ENCODE measurements around the gene OR1C1. TPM values are rescaled to one million over a fixed set of nuclear protein-coding genes. Genes with fewer than 3 reads are reported as not detected.
"Not testable (repeated sequence)": the region's sequence is repeated elsewhere in the genome, so short reads cannot be mapped to it uniquely, and the experiment has no call there.

Gene OR1C1
- total RNA-seq, 1 experiment from 2014 or later, result not detected

DNA sequence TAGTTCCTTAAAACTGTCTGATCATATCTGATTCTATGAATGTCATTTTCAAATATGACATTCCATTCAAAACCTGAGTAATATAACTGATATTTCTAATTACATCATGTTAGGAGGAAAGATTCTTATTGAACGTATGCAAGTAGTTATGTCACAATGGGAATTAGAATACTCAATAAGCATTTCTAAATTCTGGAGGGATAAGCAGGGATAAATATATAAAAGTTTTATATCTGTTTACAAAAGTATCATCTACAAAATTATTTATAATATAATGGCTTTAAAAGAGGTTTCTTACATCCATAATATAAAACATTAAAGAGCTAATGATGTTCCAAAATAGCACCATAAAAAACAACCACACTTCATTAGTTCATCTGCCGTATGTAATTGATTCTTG, 12.3 kb downstream of the OR1C1 start, which contains the start of gene OR14A2:
OR14A2 (minus strand) TSS at position 101 of the 400 bp plus-strand sequence.
- DNase-seq, result no peak
- no peaks in the 10 kb centered on the region for H3K36me3 Mint-ChIP-seq (ENCODE audit: insufficient read depth, unreplicated experiment)
- no peak within 1 kb of the TSS for H3K27ac Mint-ChIP-seq (ENCODE audit: unreplicated experiment)
- H3K9me3 Mint-ChIP-seq (ENCODE audit: low read depth, unreplicated experiment), result peaks cover 8% of the 10 kb centered on the region
- H3K4me3 Mint-ChIP-seq (ENCODE audit: low read depth, unreplicated experiment), result no peak within 1 kb of the TSS
- BruUV-seq (replicated peaks), result no TSS peak
- intact Hi-C loops (cut with micrococcal nuclease; ENCODE audit: unreplicated experiment), result no loop called here
- no peaks in the 10 kb centered on the region for H3K27me3 Mint-ChIP-seq (ENCODE audit: unreplicated experiment)
- TF ChIP-seq, protein P1, sequence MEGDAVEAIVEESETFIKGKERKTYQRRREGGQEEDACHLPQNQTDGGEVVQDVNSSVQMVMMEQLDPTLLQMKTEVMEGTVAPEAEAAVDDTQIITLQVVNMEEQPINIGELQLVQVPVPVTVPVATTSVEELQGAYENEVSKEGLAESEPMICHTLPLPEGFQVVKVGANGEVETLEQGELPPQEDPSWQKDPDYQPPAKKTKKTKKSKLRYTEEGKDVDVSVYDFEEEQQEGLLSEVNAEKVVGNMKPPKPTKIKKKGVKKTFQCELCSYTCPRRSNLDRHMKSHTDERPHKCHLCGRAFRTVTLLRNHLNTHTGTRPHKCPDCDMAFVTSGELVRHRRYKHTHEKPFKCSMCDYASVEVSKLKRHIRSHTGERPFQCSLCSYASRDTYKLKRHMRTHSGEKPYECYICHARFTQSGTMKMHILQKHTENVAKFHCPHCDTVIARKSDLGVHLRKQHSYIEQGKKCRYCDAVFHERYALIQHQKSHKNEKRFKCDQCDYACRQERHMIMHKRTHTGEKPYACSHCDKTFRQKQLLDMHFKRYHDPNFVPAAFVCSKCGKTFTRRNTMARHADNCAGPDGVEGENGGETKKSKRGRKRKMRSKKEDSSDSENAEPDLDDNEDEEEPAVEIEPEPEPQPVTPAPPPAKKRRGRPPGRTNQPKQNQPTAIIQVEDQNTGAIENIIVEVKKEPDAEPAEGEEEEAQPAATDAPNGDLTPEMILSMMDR (IDR thresholded peaks at IDR 0.05; ENCODE audit: unreplicated experiment), result no peak
- CTCF ChIA-PET, result no interaction called here
- H3K4me1 Mint-ChIP-seq (ENCODE audit: low read depth, unreplicated experiment), result no peaks in the 10 kb centered on the region

DNA sequence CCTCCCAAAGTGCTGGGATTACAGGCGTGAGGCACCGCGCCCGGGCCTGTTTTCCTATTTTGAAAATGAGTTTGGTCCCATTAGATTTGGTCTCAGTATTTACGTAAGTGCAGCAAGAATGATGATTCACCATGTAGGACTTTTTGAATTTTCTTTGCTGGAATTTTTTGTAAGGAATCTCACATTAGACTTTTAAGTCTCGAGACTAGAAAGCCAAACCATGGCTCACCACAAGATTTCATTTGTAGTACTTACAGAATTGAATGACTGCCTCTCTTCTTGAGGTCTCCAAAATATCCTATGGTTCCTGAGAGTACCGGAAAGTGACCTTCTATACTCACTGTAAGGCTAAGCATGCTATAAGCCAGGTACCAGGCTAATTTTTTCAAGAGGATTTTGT, 12.7 kb downstream of the OR1C1 start:
- Mint-ChIP-seq H3K27me3 (ENCODE audit: unreplicated experiment) (no peaks in the 10 kb centered on the region), H3K4me3 (ENCODE audit: low read depth, unreplicated experiment) (no peak overlapping the region), H3K36me3 (ENCODE audit: insufficient read depth, unreplicated experiment) (no peaks in the 10 kb centered on the region), H3K9me3 (ENCODE audit: low read depth, unreplicated experiment) (peaks cover 8% of the 10 kb centered on the region), H3K4me1 (ENCODE audit: low read depth, unreplicated experiment) (no peaks in the 10 kb centered on the region), H3K27ac (ENCODE audit: unreplicated experiment) (no peak overlapping the region)
- CTCF ChIA-PET, result no interaction called here
- intact Hi-C loops (cut with micrococcal nuclease; ENCODE audit: unreplicated experiment), result no loop called here
- TF ChIP-seq, protein P1 (IDR thresholded peaks at IDR 0.05; ENCODE audit: unreplicated experiment), result no peak
- BruUV-seq (replicated peaks), result no TSS peak
- no peak for DNase-seq

GRCh38 chr1:247746391-247746935, 13.9 kb downstream of the OR1C1 start:
- no peaks in the 10 kb centered on the region for H3K36me3 Mint-ChIP-seq (ENCODE audit: insufficient read depth, unreplicated experiment)
- intact Hi-C loops (cut with micrococcal nuclease; ENCODE audit: unreplicated experiment), result no loop called here
- no TSS peak for BruUV-seq (replicated peaks)
- no peak for DNase-seq
- CTCF ChIA-PET, result no interaction called here
- H3K27ac Mint-ChIP-seq (ENCODE audit: unreplicated experiment), result no peak overlapping the region
- peaks cover 6% of the 10 kb centered on the region for H3K9me3 Mint-ChIP-seq (ENCODE audit: low read depth, unreplicated experiment)
- TF ChIP-seq, protein P1 (IDR thresholded peaks at IDR 0.05; ENCODE audit: unreplicated experiment), result no peak
- no peaks in the 10 kb centered on the region for H3K4me1 Mint-ChIP-seq (ENCODE audit: low read depth, unreplicated experiment)
- H3K4me3 Mint-ChIP-seq (ENCODE audit: low read depth, unreplicated experiment), result no peak overlapping the region
- no peaks in the 10 kb centered on the region for H3K27me3 Mint-ChIP-seq (ENCODE audit: unreplicated experiment)

DNA sequence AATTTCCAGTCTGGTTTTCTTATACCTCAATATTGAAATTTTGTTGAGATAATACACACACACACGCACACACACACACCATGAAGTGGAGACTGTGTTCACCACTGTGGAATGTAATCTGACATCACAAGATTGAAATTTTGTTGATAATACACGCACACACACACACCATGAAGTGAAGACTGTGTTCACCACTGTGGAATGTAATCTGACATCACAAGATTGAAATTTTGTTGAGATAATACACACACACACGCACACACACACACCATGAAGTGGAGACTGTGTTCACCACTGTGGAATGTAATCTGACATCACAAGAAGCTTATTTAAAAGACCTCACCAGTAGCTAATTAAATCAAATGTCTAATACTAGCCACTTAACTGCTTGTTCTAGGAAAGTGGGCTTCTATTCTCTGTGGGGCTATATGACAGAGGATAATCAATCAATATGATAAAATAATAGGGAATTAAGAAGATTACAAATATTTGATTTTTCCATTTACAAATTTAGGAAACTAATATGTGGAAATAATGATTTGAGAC, 18.1 kb downstream of the OR1C1 start:
- H3K4me1 Mint-ChIP-seq (ENCODE audit: low read depth, unreplicated experiment); H3K27ac Mint-ChIP-seq (ENCODE audit: unreplicated experiment); H3K9me3 Mint-ChIP-seq (ENCODE audit: low read depth, unreplicated experiment); intact Hi-C loops (cut with micrococcal nuclease; ENCODE audit: unreplicated experiment); H3K4me3 Mint-ChIP-seq (ENCODE audit: low read depth, unreplicated experiment); BruUV-seq (replicated peaks); H3K27me3 Mint-ChIP-seq (ENCODE audit: unreplicated experiment); H3K36me3 Mint-ChIP-seq (ENCODE audit: insufficient read depth, unreplicated experiment); DNase-seq; CTCF ChIA-PET: not testable (repeated sequence)

DNA sequence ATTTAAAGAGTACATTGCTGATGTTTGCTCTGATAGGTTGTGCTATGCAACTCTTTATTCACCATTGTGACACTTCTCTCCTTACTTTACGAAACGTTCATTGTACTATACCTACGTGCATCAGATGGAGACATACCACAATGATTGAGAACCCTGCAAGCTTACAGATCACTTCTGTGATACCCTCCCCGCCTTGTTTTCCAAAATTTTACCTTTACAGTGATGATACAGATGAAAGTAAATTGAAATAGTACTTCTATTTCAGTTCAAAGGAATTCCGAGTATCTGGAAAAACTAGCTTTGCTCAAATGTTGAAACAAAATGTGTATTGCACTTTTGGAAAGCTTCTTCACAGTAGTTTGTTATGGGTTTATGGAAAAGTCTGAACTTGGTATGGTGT, 18.6 kb downstream of the OR1C1 start:
- no peaks in the 10 kb centered on the region for H3K4me1 Mint-ChIP-seq (ENCODE audit: low read depth, unreplicated experiment)
- H3K4me3 Mint-ChIP-seq (ENCODE audit: low read depth, unreplicated experiment), result no peak overlapping the region
- CTCF ChIA-PET, result no interaction called here
- no peak overlapping the region for H3K27ac Mint-ChIP-seq (ENCODE audit: unreplicated experiment)
- TF ChIP-seq, protein P1 (IDR thresholded peaks at IDR 0.05; ENCODE audit: unreplicated experiment), result no peak
- H3K9me3 Mint-ChIP-seq (ENCODE audit: low read depth, unreplicated experiment), result peaks cover 10% of the 10 kb centered on the region
- no peak for DNase-seq
- H3K36me3 Mint-ChIP-seq (ENCODE audit: insufficient read depth, unreplicated experiment), result no peaks in the 10 kb centered on the region
- no TSS peak for BruUV-seq (replicated peaks)
- intact Hi-C loops (cut with micrococcal nuclease; ENCODE audit: unreplicated experiment), result no loop called here
- H3K27me3 Mint-ChIP-seq (ENCODE audit: unreplicated experiment), result no peaks in the 10 kb centered on the region

Measured in Calu3 (cell line).